OCI-M1 (cell line): ENCODE results near the gene CC2D2B.
"Not testable (repeated sequence)": the region's sequence is repeated elsewhere in the genome, so short reads cannot be mapped to it uniquely, and the experiment has no call there.

Experiments used
- DNase-seq: peaks from one replicate; lab custom pipeline; 2025; lab: John Stamatoyannopoulos, UW

Gene CC2D2B, protein sequence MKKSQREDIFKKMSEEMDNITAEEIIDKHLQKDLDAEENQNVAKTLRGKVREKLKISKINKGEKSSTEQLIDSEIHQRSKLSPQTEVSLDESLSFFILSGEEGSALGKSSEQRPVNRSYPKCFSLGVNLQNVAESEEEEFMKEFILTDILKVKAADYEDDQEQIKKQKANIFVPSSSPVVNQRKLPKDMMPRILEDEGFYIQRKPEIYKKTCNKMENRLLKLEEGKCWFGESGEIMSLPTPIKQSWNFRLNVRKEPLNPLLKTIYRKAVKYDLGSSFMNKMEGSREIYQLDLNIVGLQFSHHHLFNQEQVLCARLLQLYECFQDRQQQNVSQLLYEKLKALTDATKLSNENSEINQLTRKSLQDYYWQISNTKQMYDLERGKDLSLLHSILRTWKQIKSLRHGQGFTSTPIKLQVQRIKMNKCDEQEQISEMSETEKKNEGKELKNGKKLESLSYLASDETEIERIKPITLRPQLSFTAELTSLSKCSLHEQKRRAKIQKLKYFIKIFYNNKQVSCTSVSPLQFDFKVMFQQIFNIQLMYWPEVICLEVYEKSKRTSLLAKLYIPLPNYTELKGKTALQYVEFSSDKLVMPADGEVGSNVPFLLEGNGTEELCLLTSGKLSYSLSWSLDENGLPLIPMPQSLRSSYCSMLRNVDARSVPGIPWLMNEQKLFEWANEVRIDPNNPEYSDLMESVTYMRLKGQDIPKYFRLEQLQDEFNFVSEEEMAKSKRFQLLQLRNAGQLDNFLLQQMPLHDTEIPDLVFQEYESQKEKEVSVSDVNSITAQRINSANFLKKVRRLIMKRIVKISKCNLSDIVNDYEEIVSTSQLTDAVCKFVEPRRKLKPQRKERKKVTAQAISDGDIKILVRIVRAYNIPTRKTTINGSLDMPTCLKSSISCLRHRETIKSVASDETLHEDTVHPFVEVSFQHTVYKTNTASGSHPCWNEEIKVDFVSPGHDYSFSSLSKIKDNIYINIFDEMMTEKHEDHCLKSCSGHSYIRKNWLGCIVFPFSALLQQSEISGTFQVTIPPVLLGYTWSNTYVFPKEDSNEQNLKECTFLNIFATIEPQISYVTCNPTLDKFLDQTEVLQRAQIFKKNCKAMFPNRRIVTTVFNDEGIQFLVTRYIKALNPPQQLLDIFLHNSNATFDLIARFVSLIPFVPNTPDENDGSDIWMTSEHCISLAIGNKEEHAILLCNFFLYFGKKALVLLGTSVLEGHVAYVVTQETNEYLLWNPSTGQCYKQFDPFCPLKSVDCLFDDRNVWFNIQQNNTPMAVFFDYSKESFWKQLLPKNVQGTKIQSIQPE (N-terminal part only)

DNA sequence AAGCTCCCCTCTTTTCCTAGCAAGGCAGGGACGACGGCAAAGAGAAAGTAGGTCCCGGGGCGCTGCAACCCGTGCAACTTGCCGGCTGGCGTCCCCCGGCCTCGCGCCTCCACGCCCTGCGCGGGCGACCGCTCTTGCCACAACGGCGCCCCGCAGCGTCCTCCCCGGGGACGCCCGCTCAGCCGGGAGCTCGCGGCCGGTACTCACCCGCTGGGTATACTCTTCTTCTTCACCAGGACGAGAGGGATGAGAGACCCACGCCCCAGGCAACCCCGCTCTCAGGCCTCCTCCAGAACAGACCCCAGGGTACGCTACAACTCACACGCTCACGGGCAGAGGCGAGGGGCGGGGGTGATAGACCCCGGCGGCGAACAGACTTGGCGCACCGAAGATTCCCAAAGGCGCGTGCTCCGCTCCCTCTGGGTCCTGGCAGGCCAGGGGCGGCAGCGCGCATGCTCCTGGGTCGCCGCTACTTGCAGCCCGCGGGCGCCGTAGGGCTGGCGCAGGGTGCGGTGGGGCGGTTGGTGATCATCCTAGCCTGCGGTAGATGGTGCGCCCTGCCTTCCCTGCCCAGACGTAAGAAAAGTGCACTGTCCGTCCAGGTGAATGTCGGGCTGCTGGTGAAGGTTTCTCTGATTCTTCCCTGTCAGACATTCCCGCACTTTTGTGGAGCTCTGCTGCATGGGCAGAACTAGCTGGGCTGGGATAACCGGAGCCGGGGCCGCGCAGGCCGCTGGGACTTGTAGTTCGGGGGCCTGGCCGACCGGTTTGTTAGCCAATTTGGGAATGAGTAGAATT, at the start of gene CC2D2B:
Gene CC2D2B, plus strand, starts transcription at position 520 of the 798 bp plus-strand sequence. CDS start 3,349 bp downstream, outside the sequence.
- DNase-seq = peak; percentile 90

DNA sequence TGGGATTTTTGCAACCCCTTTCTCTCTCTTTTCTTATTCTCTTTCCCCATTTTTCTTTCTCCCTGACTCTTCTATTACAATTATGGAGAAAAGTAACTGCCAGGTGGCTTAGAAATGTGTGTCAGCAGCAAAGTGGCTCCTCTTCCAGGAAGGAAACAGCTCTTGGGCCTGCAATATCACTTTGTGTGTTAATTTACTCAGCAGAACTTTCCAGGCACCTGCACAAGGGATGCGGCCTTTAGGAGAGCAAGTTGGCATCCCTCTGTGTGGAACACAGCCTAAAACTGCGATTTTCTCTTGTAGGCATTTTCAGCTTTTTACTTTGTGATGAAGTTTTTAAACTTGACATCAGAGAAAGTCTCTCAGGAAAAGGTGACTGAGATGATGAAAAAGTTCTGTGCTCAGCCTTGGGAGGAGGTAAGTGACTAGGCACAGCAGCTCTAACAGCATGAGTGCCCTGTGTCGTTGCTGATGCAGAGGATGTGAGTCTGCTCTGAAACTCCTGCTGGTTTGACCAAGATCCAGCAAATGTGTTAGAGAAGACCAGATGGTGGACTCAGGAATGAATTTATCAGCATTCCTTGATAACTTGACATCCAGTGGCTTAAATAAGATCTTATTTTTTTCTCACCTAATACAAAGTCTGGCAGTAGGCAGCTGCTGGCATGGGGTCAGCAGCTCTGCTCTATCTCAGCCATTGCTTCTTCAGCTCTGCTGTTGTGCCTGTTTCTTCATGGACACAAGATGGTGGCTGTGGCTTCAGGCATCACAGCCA, 47.4 kb upstream of the CC2D2B start:
- no peak for DNase-seq

DNA sequence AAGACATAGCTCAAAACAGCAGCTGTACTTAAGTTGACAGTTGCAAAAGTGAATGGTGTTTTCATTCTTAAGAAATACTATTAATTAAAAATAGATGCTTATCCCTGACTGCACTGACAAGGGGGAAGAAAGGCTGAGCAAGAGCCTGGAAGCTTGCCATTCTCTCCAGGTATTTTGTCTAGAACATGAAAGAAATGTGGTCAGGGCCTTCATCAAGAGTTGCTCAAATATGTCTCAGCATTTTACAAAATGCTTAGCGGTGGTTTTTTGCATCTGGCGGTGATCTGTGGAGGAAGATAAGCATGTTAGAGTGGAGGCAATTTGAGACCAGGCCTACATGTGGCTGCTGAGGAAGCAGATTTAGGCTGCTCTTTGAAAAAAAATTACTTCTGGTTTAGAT, 46.4 kb upstream of the CC2D2B start:
- no peak for DNase-seq

DNA sequence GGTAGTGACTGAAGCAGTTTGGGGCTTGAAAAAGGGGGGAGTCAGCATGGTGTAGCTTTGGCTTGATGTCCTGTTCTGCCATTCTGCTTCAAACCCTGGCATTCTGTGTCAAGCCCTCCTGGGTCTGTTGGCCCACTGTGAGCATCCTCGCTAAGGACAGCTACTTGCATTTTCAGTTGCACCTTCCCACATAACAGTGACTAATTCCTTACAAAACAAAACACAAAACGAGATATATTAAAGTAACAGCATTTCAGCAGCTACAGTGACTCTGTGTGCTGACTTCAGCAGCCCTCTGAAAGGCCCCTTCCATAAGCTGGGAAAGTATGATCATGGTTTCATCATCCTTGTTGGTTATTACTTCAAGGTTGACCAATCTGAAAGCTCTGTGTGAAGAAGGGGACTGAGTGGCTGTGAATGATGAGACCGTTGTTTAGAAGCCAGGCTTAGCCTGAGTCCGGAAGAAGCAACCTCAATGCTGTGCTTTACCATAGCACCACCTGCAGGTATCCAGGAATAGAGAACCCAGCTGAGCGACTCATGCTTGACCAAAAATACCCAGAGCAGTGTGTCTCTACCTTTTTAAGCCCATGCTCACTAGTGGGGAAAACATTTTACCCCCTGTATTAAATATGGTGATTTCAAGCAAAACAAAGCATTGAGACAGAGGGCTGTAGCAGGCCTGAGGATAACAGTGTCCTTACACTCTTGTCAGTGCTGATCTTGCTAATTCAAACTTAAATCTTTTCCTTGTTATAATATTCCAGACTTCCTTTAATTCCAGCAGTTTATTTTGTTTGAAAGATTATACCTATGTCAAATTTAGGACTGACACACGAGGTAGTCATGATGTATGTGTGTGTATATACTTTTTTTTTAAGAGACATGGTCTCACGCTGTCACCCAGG, 42.6 kb upstream of the CC2D2B start:
- DNase-seq = peak; percentile 35

DNA sequence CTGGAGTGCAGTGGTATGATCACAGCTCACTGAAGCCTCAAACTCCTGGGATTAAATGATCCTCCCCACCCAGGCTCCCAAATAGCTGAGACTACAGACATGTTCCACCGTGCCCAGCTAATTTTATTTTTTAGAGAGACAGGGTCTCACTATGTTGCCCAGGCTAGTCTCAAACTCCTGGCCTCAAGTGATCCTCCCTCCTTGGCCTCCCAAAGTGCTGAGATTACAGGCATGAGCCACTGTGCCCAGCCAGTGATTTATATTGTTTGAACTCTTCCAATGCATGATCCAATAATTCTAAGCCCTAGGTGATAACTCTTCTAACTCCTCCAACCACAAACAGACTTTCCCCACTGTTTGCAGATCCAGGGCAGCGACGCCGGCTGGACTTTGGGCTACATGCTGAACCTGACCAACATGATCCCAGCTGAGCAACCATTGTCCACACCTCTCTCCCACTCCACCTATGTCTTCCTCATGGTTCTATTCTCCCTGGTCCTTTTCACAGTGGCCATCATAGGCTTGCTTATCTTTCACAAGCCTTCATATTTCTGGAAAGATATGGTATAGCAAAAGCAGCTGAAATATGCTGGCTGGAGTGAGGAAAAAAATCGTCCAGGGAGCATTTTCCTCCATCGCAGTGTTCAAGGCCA, 41.8 kb upstream of the CC2D2B start:
- no peak for DNase-seq

DNA sequence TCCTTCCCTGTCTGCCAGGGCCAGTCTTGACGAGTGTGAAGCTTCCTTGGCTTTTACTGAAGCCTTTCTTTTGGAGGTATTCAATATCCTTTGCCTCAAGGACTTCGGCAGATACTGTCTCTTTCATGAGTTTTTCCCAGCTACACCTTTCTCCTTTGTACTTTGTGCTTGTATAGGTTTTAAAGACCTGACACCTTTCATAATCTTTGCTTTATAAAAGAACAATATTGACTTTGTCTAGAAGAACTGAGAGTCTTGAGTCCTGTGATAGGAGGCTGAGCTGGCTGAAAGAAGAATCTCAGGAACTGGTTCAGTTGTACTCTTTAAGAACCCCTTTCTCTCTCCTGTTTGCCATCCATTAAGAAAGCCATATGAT, 41.3 kb upstream of the CC2D2B start:
- DNase-seq = no peak

DNA sequence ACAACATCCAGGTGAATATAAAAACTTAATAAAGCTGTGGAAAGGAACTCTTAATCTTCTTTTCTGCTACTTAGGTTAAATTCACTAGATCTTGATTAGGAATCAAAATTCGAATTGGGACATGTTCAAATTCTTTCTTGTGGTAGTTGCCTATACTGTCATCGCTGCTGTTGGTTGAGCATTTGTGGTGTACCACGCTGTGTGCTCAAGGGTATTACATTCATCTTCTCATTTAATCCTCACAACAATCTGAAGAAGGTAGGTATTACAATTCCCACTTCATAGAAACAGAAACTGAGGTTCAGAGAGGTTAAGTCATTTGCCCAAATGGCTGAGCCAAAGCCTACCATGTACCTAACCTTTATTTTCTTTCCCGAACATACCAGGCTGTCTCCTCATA, 39.9 kb upstream of the CC2D2B start:
- DNase-seq = no peak

DNA sequence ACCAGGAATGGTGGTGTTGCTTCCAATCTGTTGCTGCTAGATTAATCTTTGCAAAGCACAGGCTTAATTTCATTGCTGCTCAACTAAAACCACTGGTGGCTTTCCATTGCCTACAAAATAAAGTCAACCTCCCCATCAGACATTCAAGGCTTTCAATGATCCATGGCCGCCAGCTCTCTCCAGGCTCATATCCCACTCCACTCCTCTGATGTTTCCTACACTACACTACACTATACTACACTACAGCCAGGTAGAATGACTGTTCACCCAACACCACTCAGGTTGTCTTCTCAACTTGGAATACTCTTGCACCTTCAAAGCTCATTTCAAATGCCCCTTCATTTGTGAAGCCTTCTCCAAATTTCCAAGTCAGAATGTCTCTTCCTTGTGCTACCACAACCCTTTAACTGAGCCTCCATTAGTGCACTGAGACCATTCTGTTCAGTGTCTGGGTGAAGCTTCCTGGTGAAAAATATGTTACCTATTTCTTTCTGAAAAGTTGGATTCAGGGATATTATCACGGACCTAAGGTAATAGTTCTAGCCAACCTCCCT, 35.5 kb upstream of the CC2D2B start:
- no peak for DNase-seq

DNA sequence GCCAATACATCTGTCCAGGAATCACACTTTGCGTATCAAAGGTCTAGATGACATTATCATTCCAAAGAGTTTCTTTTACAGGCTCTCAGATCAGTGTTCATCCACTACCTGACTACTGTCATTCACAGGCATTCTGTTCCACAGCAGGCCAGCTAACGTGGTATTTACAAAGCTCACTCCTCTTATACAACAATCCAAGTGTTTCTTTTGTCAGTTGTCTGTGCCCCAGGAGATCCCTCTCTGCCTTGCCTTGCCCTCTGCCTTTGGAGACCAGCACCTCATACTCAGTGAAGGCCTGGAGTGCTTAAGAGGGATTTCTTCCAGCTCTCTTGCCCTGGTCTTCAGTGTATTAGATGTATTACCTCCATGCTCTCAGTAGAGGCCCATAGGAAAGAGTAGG, 34.6 kb upstream of the CC2D2B start:
- DNase-seq = no peak

DNA sequence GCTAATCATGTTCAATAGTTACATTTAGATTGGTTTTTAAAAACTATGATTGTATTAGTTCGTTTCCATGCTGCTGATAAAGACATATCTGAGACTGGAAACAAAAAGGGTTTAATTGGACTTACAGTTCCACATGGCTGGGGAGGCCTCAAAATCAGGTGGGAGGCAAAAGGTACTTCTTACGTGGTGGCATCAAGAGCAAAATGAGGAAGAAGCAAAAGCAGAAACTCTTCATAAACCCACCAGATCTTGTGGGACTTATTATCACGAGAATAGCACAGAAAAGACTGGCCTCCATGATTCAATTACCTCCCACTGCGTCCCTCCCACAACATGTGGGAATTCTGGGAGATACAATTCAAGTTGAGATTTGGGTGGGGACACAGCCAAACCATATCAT, 34.1 kb upstream of the CC2D2B start:
- DNase-seq = no peak

DNA sequence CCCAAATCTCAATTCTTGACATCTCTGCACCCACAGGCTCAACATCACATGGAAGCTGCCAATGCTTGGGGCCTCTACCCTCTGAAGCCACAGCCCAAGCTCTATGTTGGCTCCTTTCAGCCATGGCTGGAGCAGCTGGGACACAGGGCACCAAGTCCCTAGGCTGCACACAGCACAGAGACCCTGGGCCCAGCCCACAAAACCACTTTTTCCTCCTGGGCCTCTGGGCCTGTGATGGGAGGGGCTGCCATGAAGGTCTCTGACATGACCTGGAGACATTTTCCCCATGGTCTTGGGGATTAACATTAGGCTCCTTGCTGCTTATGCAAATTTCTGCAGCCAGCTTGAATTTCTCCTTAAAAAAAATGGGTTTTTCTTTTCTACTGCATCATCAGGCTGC, 33.0 kb upstream of the CC2D2B start:
- not testable (repeated sequence) for DNase-seq

DNA sequence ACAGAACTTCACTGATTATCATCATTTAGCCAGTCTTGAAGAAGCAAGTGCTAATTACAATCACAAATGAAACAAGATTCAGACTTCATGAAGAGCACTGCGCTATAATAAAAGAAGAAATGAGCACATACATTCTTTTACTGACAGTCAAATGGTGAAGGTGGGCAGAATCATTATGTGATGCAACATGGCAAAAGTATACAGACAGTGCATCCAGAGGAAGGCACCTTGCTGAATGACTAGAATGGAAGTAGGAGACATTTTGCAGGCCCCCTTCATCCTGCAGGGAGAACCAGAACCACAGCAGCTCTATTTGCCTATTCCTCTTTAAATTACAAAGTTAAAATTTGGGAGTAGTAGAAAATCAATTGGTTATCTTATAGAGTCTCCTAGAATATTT, 31.0 kb upstream of the CC2D2B start:
- no peak for DNase-seq

DNA sequence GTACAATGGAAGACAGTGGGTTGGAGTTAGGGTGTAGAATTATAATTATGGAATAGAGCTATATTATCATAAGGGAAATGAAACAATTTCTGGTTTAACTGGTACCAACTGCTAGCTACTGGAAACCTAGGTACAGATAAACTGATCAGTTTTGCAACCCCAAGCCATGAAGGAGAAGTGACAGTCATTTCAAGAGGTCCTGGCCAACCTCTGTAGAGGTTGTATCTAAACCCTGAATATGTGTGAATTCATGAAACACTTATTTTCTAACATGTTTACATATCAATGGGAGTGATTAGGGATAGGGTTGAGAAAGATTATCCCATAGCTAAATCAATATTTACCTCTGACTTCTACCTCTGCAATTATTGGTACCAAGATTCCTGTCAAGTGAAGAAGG, 29.9 kb upstream of the CC2D2B start:
- DNase-seq = no peak

DNA sequence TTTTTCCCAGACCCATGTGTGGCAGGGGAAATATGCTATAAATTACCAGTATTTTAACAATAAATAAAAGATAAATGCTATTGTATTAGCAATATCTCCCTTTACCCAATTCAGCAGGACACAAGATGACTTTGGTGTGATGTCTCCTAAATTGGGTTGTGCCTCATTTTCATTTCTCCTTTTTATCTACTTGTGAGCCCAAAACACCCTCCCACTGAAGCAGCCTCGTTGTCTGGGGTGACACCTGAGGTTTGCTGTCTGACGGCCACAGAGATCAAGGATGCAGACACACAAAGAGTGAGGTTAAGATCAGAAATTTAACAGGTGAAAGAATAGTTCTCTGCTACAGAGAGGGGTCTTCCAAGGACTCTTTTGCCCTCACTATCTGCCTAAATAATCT, 27.1 kb upstream of the CC2D2B start:
- DNase-seq = no peak

DNA sequence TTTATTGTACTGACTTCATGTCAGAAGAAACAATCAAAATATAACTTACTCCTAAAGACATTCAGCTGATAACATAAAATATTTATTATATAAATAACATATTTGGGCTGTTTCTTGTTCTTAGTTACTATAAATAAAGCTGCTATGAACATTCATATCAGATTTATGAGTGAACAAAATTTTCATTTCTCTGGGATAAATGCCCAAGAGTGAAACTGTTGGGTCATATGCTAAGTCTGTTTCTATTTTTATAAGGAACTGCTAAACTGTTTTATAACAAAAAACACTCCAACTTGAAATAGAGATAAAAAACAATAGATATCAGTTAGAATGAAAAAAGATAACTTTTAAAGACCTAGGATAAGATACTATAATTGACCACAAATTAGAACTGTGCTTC, 26.5 kb upstream of the CC2D2B start:
- no peak for DNase-seq

DNA sequence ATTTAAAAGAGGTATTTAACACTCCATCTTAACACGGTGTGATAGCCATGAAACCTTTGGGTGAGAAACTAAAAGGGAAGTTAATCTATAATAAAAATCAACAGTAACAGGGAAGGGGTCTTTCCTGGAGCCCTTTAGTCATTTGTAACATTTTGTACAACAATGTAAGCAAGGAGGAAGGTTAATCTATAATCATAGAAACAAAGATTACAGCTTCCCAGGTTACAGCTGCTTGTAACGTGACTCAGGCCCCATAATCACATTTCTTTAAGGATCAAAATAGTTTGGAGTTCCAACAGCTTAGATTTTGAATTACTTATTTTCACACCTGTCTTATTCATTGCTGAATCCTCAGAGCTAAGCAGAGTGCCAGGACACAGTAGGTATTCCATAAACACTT, 17.9 kb upstream of the CC2D2B start:
- no peak for DNase-seq

DNA sequence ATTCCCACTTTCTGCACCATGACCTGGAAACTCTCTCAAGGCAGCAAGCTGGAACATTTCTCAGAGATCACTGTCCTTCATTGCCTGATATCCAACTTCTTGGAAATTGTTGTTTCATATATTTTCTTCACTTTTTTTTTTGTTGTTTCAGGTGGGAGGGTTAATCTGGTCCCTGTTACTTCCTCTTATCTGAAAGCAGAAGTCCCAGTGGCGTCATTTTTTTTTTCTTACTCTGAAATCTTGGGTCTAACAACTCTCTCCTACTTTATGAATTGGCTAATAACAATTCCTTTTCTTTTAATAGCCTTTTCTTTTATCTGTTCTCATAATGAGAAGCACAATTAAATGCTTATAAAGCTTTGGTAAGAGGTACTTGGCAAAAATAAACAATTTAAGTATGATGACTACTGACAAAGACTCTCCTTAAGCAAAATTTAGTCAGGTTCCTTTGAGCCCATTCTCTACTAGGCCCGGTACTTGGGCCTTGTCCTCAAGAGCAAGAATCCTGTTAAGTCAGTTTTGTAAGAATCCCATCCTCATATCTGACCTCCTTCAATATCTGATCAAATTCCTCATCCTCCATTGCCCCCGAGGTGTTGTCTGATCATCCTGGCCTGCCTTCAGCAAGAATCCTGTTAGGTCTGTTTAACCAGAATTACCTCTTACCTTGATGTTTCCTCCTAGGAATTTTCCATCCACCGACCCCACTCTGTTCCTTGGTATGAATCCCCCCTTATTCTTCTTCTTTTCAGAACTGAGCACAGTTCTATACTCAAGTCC, 11.5 kb upstream of the CC2D2B start:
- DNase-seq = peak; percentile 89
